ENCODE data around the gene MAP4K1. TPM values are rescaled to one million over a fixed set of nuclear protein-coding genes. Genes with fewer than 3 reads are reported as not detected.
"Not testable (repeated sequence)": the region's sequence is repeated elsewhere in the genome, so short reads cannot be mapped to it uniquely, and the experiment has no call there.

MAP4K1 gene
- total and polyA plus RNA-seq, 7 donors = 0.36 to 1.4 (median 0.68) TPM

DNA sequence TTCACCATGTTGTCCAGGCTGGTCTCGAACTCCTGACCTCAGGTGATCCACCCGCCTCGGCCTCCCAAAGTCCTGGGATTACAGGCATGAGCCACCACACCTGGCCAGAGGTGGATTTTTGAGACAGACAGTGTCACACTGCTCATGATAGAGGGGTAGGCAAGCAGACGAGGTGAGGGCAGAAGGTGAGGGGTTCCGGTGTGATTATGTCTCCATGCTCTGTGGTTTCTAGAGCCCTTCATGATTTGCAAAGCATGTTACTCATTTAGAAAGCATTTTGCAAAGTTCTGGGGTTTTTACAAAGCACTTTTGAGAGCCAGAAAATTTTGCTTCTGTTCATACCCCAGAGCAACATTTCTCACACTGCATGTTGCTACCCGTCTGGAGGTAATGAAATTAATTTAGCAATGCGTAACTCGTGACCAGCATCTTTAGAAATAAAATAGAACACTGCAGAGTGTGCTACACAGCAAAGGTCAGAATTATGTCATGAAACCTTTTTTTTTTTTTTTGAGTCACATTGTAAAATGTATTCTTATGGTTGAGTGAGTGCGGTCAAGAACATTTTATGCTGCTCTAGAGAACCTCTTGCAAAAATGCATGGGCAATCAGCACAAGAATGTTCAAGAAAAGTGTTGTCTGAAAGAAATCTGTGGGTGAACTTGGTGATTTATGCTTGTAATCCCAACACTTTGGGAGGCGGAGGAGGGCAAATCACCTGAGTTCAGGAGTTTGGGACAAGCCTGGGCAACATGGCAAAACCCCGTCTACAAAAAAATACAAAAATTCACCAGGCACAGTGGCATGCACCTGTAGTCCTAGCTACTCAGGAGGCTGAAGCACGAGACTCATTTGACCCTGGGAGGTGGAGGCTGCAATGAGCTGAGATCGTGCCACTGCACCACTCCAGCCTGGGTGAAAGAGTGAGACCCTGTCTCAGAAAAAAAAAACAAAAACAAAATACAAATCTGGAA, 58.0 kb downstream of the MAP4K1 start:
- H3K4me1 ChIP-seq = no peaks in the 10 kb centered on the region
- H3K9me3 ChIP-seq = no peaks in the 10 kb centered on the region
- 77 to 89% (median 83%) methylated on average over 13 of the region's 13 CpGs for WGBS, 3 donors
- no peak overlapping the region for H3K4me3 ChIP-seq
- ATAC-seq (no peak), DNase-seq (peak in 1 of 2 donors; percentile 17)
- TF ChIP-seq, protein P1, sequence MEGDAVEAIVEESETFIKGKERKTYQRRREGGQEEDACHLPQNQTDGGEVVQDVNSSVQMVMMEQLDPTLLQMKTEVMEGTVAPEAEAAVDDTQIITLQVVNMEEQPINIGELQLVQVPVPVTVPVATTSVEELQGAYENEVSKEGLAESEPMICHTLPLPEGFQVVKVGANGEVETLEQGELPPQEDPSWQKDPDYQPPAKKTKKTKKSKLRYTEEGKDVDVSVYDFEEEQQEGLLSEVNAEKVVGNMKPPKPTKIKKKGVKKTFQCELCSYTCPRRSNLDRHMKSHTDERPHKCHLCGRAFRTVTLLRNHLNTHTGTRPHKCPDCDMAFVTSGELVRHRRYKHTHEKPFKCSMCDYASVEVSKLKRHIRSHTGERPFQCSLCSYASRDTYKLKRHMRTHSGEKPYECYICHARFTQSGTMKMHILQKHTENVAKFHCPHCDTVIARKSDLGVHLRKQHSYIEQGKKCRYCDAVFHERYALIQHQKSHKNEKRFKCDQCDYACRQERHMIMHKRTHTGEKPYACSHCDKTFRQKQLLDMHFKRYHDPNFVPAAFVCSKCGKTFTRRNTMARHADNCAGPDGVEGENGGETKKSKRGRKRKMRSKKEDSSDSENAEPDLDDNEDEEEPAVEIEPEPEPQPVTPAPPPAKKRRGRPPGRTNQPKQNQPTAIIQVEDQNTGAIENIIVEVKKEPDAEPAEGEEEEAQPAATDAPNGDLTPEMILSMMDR (IDR thresholded peaks at IDR 0.05) = no peak
- no peak overlapping the region for H3K27ac ChIP-seq
- intact Hi-C loops (cut with DNase I) = no loop called here
- no peaks in the 10 kb centered on the region for H3K27me3 ChIP-seq (ENCODE audit: insufficient read depth in 3 of 3, low read length in 2 of 3)
- H3K36me3 ChIP-seq (ENCODE audit: insufficient read depth in 1 of 2, low read depth in 1 of 2) = peaks cover 0 to 100% of the 10 kb centered on the region in 2 donors

DNA sequence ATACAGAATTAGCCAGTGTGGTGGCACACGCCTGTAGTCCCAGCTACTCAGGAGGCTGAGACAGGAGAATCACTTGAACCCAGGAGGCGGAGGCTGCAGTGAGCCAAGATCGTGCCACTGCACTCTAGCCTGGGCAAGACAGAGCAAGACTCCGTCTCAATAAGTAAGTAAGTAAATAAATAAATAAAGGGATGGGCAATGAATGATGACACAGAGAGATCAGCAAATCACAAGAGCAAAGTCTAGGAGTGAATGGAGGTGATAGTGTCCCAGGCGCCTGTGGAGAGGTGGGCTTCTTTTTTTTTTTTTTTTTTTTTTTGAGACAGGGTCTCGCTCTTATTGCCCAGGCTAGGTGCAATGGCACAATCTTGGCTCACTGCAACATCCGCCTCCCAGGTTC, 58.8 kb downstream of the MAP4K1 start:
- H3K9me3 ChIP-seq; intact Hi-C loops (cut with DNase I); H3K27me3 ChIP-seq (ENCODE audit: insufficient read depth in 3 of 3, low read length in 2 of 3); H3K4me3 ChIP-seq; ATAC-seq; H3K27ac ChIP-seq; H3K4me1 ChIP-seq: not testable (repeated sequence)
- DNase-seq = peak in 1 of 2 donors; percentile 6
- H3K36me3 ChIP-seq (ENCODE audit: insufficient read depth in 1 of 2, low read depth in 1 of 2) = peaks cover 0 to 100% of the 10 kb centered on the region in 2 donors
- WGBS, 3 donors = 90 to 95% (median 95%) methylated on average over 7 of the region's 7 CpGs

DNA sequence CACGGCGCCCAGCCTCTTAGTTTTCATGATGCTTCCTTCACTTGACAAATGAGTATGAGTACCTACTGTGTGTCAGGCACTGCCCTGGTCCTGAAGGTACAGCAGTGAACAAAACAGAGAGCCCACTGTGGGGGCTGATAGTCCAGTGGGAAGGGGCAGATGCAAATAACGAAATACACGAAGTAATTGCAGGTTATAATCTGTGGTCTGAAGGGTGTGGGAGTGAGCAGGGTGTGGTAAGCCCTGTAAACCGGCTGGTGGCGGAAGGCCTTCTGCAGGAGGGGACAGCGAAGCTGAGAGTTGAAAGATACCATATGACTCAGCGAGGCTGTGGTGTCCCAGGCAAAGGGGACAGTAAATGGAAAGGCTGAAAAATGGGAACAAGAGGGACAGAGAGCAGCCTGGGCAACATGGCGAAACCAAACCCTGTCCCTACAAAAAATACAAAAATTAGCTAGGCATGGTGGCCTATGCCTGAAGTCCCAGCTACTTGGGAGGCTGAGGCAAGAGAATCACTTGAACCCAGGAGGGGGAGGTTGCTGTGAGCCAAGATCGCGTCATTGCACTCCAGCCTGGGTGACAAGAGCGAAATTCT, 60.5 kb downstream of the MAP4K1 start:
- peak in 1 of 4 donors; percentile 19 for ATAC-seq
- H3K36me3 ChIP-seq (ENCODE audit: insufficient read depth in 1 of 2, low read depth in 1 of 2) = peaks cover 0 to 100% of the 10 kb centered on the region in 2 donors
- H3K9me3 ChIP-seq = no peaks in the 10 kb centered on the region
- H3K4me1 ChIP-seq = no peaks in the 10 kb centered on the region
- DNase-seq = peak in 1 of 2 donors; percentile 58
- H3K27ac ChIP-seq = no peak overlapping the region
- TF ChIP-seq, protein P1 (IDR thresholded peaks at IDR 0.05) = no peak
- WGBS, 3 donors = 85 to 90% (median 88%) methylated on average over 12 of the region's 12 CpGs
- no peaks in the 10 kb centered on the region for H3K27me3 ChIP-seq (ENCODE audit: insufficient read depth in 3 of 3, low read length in 2 of 3)
- intact Hi-C loops (cut with DNase I) = no loop called here
- H3K4me3 ChIP-seq = no peak overlapping the region

DNA sequence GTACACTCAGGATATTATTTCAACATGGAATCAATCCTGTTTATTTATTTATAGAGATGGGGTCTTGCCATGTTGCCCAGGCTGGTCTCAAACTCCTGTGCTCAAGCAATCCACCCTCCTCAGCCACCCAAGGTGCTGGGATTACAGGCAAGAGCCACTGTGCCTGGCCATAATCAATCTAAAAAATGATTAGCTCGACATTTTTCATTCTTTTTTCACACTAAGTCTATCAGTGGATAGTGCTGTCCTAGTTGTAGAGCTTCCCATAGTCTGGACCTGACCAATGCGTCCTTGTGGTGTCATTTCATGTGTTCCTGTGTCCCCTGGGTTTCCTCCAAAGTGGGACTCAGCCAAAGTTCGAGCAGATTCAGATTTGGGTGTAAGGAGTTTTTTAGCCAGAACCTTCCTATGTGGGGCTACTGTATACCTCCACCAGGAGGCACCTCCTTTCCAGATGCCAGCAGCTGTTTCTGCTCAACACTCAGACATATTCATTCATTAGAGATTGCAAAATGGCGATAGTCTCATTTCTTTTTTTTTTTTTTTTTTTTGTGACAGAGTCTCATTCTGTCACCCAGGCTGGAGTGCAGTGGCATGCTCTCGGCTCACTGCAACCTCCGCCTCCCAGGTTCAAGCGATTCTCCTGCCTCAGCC, 61.1 kb downstream of the MAP4K1 start:
- Histone ChIP-seq H3K27ac (peak overlapping the region; percentile 9), H3K36me3 (ENCODE audit: insufficient read depth in 1 of 2, low read depth in 1 of 2) (peaks cover 0 to 100% of the 10 kb centered on the region in 2 donors), H3K4me3 (no peak overlapping the region), H3K4me1 (no peaks in the 10 kb centered on the region), H3K27me3 (ENCODE audit: insufficient read depth in 3 of 3, low read length in 2 of 3) (no peaks in the 10 kb centered on the region), H3K9me3 (no peaks in the 10 kb centered on the region)
- WGBS, 3 donors = 64 to 73% (median 70%) methylated on average over 7 of the region's 7 CpGs
- TF ChIP-seq, protein P1 (IDR thresholded peaks at IDR 0.05) = no peak
- intact Hi-C loops (cut with DNase I) = no loop called here
- DNase-seq = peak in 1 of 2 donors; percentile 12
- ATAC-seq = no peak

DNA sequence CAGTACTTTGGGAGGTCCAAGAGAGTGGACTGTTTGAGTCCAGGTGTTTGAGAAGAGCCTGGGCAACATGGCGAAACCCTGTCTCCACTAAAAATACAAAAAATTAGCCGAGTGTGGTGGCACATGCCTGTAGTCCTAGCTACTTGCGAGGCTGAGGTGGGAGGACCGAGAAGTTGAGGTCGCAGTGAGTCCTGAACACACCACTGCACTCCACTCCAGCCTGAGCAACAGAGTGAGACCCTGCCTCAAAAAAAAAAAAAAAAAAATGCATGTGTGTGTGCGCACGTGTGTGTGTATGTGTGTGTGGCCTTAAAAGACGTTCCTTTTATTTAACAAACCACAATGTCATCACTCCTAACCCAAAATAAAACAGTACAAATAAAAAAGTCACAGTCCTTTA, 62.6 kb downstream of the MAP4K1 start:
- TF ChIP-seq, protein P1 (IDR thresholded peaks at IDR 0.05) = no peak
- H3K9me3 ChIP-seq = no peaks in the 10 kb centered on the region
- no peaks in the 10 kb centered on the region for H3K4me1 ChIP-seq
- intact Hi-C loops (cut with DNase I) = no loop called here
- H3K27me3 ChIP-seq (ENCODE audit: insufficient read depth in 3 of 3, low read length in 2 of 3) = no peaks in the 10 kb centered on the region
- DNase-seq (no peak), ATAC-seq (no peak)
- no peak overlapping the region for H3K4me3 ChIP-seq
- H3K36me3 ChIP-seq (ENCODE audit: insufficient read depth in 1 of 2, low read depth in 1 of 2) = peaks cover 0 to 100% of the 10 kb centered on the region in 2 donors
- no peak overlapping the region for H3K27ac ChIP-seq
- 85 to 88% (median 86%) methylated on average over 8 of the region's 8 CpGs for WGBS, 3 donors
